MM.1S (cell line): ENCODE results near the gene KRT78.

Experiments used
- DNase-seq: peaks from one replicate; pipeline ENCODE4 v3.0.0-alpha.2; 2015
- H2AFZ ChIP-seq: fragments of 300-600 bp; sonication (generic); 2 replicates; pipeline ENCODE4 v1.6.0; 2016; ENCODE audit warnings: antibody characterized with exemption, low read length
- H3F3A ChIP-seq: fragments of 300-600 bp; sonication (generic); 2 replicates; pipeline ENCODE4 v1.6.1; 2016; ENCODE audit warnings: mild to moderate bottlenecking, antibody characterized with exemption, low read length, moderate library complexity, mixed read lengths; ENCODE audit not compliant: insufficient read depth
- H3K27ac ChIP-seq: fragments of 300-600 bp; sonication (generic); 2 replicates; pipeline ENCODE4 v1.5.1; 2016; ENCODE audit warnings: mild to moderate bottlenecking, low read length
- H3K27me3 ChIP-seq: fragments of 300-600 bp; sonication (generic); replicated peaks from 2 replicates; pipeline ENCODE4 v1.6.0; 2016; ENCODE audit warnings: low read length; ENCODE audit not compliant: insufficient read depth
- H3K36me3 ChIP-seq: fragments of 300-600 bp; sonication (generic); replicated peaks from 2 replicates; pipeline ENCODE4 v1.6.1; 2016; ENCODE audit warnings: mild to moderate bottlenecking, low read length, mixed read lengths; ENCODE audit not compliant: insufficient read depth
- H3K4me1 ChIP-seq: fragments of 300-600 bp; sonication (generic); 2 replicates; pipeline ENCODE4 v1.6.1; 2016; ENCODE audit warnings: low read length, mixed read lengths
- H3K4me2 ChIP-seq: fragments of 300-600 bp; sonication (generic); 2 replicates; pipeline ENCODE4 v1.6.0; 2016; ENCODE audit warnings: low read depth, low read length
- H3K4me3 ChIP-seq: fragments of 300-600 bp; sonication (generic); 2 replicates; pipeline ENCODE4 v1.5.1; 2016; ENCODE audit warnings: low read length, mixed read lengths
- H3K79me2 ChIP-seq: fragments of 300-600 bp; sonication (generic); 2 replicates; pipeline ENCODE4 v1.6.1; 2016; ENCODE audit warnings: mixed run types, low read length, mixed read lengths
- H3K9ac ChIP-seq: fragments of 300-600 bp; sonication (generic); 2 replicates; pipeline ENCODE4 v1.6.1; 2016; ENCODE audit warnings: low read length, mixed read lengths
- H3K9me2 ChIP-seq: fragments of 300-600 bp; sonication (generic); replicated peaks from 2 replicates; pipeline ENCODE4 v1.6.1; 2016; ENCODE audit warnings: mild to moderate bottlenecking, low read length, mixed read lengths; ENCODE audit not compliant: insufficient read depth
- H3K9me3 ChIP-seq: fragments of 300-600 bp; sonication (generic); replicated peaks from 2 replicates; pipeline ENCODE4 v1.6.1; 2016; ENCODE audit warnings: mild to moderate bottlenecking, low read length, mixed read lengths; ENCODE audit not compliant: insufficient read depth
- H4K20me1 ChIP-seq: fragments of 300-600 bp; sonication (generic); 2 replicates; pipeline ENCODE4 v1.6.1; 2016; ENCODE audit warnings: mild to moderate bottlenecking, low read length, moderate library complexity, mixed read lengths; ENCODE audit not compliant: insufficient read depth
- EZH2 ChIP-seq: fragments of 300-600 bp; sonication (generic); optimal IDR thresholded peaks from 2 replicates; pipeline ENCODE3; 2017; ENCODE audit warnings: low read depth, mild to moderate bottlenecking, antibody characterized with exemption, low read length, mixed read lengths
- EZH2phosphoT487 ChIP-seq: fragments of 300-600 bp; sonication (generic); IDR thresholded peaks from 2 replicates; pipeline ENCODE4 v1.6.1; 2018; ENCODE audit warnings: antibody characterized with exemption, low read length
- TF ChIP-seq, protein P1 (sequence below): fragments of 300-600 bp; sonication (generic); IDR thresholded peaks from 2 replicates; pipeline ENCODE4 v1.5.1; 2016; ENCODE audit warnings: antibody characterized with exemption, low read length, mixed read lengths

Gene KRT78

DNA sequence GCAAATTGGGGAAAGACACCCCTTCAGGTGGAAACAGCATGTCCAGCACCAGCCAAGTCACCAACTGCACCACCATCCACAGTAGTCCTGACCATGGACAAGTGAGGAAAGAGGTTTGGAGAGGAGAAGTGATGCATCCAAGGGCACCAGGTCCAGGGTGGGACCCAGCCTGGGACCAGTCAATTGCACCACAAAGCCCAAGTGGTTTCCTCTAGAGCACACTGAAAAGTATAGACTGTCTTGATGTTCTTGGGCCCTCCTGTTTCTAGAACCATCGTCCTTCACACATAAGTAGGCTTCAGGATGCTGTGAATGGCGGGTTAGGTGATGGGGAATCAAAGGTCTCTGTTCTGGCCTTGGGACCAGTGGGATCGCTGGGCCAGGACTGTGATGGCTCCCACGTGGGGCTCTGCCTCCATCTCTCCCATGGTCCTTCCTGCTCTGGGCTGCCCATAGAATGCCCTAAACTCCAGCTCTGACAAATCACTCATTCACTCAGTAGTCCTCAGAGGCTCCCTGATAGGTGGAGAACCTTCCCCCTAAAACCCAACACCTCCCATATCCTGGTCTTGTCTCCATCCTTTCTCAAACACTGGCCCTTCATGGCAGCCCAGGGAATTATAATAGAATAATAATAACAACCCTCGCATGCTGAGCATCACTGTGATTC, 23.9 kb downstream of the KRT78 start:
- Histone ChIP-seq H2AFZ (no peak overlapping the region), H3K9me2 (no peaks in the 10 kb centered on the region), H3K4me2 (no peak overlapping the region), H3K27me3 (peaks cover 93% of the 10 kb centered on the region), H3K36me3 (no peaks in the 10 kb centered on the region), H3K4me1 (no peaks in the 10 kb centered on the region), H3F3A (no peaks in the 10 kb centered on the region), H3K9me3 (no peaks in the 10 kb centered on the region), H3K9ac (no peak overlapping the region), H3K79me2 (no peaks in the 10 kb centered on the region), H4K20me1 (no peaks in the 10 kb centered on the region), H3K4me3 (no peak overlapping the region), H3K27ac (no peak overlapping the region)
- DNase-seq: no peak
- TF ChIP-seq EZH2phosphoT487: no peak
- TF ChIP-seq EZH2: no peak
- TF ChIP-seq, protein P1, sequence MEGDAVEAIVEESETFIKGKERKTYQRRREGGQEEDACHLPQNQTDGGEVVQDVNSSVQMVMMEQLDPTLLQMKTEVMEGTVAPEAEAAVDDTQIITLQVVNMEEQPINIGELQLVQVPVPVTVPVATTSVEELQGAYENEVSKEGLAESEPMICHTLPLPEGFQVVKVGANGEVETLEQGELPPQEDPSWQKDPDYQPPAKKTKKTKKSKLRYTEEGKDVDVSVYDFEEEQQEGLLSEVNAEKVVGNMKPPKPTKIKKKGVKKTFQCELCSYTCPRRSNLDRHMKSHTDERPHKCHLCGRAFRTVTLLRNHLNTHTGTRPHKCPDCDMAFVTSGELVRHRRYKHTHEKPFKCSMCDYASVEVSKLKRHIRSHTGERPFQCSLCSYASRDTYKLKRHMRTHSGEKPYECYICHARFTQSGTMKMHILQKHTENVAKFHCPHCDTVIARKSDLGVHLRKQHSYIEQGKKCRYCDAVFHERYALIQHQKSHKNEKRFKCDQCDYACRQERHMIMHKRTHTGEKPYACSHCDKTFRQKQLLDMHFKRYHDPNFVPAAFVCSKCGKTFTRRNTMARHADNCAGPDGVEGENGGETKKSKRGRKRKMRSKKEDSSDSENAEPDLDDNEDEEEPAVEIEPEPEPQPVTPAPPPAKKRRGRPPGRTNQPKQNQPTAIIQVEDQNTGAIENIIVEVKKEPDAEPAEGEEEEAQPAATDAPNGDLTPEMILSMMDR: no peak

DNA sequence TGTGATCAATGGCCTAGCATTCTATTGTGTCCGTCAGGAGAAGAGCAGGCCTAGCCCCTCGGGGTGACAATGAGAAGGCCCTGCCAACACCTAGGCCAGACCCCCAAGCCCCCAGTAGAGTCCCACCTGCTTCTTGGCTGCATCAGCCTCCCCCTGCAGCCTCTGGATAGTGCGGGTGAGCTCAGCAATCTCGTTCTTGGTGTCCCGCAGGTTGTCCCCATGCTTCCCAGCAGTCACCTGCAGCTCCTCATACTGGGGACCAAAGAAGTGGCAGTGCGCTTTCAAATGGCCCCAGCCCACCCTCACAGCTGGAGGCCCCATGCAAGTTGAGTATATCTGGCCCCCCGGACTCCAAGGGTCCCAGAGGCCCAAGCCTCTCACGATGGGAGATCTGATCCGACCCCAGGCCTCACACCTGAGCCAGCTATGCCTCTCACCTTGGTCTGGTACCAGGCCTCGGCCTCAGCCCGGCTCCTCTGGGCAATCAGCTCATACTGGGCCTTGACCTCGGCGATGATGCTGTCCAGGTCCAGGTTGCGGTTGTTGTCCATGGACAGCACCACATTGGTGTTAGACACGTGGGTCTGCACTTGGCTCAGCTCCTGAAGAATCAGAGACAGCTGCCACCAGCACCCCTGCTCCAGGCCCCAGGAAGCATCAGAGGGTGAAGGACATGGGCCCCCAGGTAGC, 24.9 kb downstream of the KRT78 start:
- DNase-seq: no peak

DNA sequence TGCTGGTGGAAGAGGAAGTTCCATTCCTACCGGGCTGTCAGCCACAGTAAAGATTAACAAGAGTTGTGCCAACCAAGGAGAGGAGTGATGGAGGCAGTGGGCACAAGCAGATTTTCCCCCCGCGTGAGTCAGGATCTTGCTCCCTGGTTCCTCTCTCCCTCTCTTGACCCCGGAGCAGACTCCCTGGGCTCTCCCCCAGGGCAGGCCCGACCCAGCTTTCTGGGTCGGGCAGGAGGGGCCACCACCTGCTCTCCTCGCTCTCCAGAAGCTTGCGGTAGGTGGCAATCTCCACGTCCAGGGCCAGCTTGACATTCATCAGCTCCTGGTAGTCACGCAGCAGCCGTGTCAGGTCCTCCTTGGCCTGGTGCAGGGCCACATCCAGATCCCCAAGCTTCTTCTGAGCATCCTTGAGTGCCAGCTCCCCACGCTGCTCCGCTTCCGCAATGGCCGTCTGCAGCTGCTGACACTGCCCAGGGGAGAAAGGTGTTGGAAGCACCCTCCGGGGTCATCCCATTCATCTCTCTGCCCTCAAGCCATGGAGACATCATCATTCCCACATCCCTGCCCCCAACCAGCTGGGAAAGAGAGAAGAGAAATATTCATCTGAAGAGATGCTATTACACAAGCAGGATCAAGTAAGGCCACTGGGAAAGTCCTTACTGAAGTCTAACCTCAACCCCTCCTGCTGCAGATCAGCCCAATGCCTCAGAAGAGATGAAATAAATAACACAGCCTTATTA, 25.9 kb downstream of the KRT78 start:
- H3K9ac ChIP-seq: no peak overlapping the region
- DNase-seq: no peak
- H3K27ac ChIP-seq: no peak overlapping the region
- no peaks in the 10 kb centered on the region for H4K20me1 ChIP-seq
- H3K27me3 ChIP-seq: peaks cover 94% of the 10 kb centered on the region
- H3K79me2 ChIP-seq: no peaks in the 10 kb centered on the region
- H2AFZ ChIP-seq: no peak overlapping the region
- no peak overlapping the region for H3K4me2 ChIP-seq
- TF ChIP-seq EZH2phosphoT487: no peak
- TF ChIP-seq EZH2: no peak
- TF ChIP-seq, protein P1: no peak
- no peaks in the 10 kb centered on the region for H3K9me2 ChIP-seq
- H3K36me3 ChIP-seq: no peaks in the 10 kb centered on the region
- no peak overlapping the region for H3K4me3 ChIP-seq
- H3K9me3 ChIP-seq: no peaks in the 10 kb centered on the region
- H3F3A ChIP-seq: no peaks in the 10 kb centered on the region
- H3K4me1 ChIP-seq: no peaks in the 10 kb centered on the region

More for the DNA sequence above, 24.9 kb downstream of the KRT78 start:
- Histone ChIP-seq H3K27me3 (peaks cover 93% of the 10 kb centered on the region), H3K4me2 (no peak overlapping the region), H3K9ac (no peak overlapping the region), H2AFZ (no peak overlapping the region), H3K27ac (no peak overlapping the region), H3K79me2 (no peaks in the 10 kb centered on the region), H3K9me3 (no peaks in the 10 kb centered on the region), H3F3A (no peaks in the 10 kb centered on the region), H4K20me1 (no peaks in the 10 kb centered on the region), H3K9me2 (no peaks in the 10 kb centered on the region), H3K4me1 (no peaks in the 10 kb centered on the region), H3K4me3 (no peak overlapping the region), H3K36me3 (no peaks in the 10 kb centered on the region)
- TF ChIP-seq EZH2: no peak
- TF ChIP-seq, protein P1: no peak
- no peak for TF ChIP-seq EZH2phosphoT487
